GM12864 (cell line): ENCODE data around the gene NEXN.

Source experiments
- DNase-seq: peaks from one replicate; pipeline ENCODE4 v3.0.0-alpha.2; 2011; ENCODE audit warnings: low read depth
- H3K4me3 ChIP-seq: 2 replicates; pipeline ENCODE4 v1.5.1; 2011; ENCODE audit warnings: mild to moderate bottlenecking, low read depth, low read length, control low read depth
- CTCF ChIP-seq: IDR thresholded peaks from 2 replicates; pipeline ENCODE4 v1.5.1; 2011; ENCODE audit warnings: low read depth, mild to moderate bottlenecking, moderate library complexity, low read length, control low read depth, inconsistent platforms; ENCODE audit errors: missing control alignments

The NEXN gene

DNA sequence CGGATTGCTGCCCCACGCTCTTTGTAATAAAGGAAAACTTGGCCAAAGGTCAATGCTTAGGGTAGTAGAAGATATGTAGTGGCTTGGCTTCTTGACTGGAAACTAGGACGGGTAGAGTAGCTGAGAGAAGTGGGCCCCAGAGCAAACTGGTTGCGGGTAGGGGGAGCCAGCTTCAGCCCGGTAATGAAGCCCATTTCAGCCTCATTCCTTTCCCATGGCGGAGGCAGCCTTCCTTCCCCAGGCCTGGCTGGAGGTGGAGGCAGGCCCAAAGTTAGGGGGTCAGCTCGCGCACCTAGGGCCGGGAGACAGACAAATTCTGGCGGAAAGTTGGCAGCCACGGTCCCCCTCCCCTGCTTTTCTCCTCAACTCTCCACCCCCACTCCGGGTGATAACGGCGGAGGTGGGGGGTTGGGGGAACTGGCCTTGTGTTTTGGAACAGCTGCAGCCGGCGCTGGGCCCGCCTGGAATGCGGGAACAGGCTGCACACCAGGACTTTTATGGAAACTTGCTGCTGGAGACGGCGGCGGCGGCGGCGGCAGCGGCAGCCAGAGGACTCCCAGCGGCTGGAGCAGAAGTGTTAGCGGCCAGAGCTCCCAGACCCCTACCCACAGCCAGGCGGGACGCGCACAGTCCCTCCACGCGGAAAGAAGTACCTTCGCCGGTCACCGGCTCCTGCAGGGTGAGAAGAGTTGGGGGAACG, at the start of gene NEXN:
NEXN (plus strand) TSS at position 544 of the 700 bp plus-strand sequence. CDS start 27,483 bp downstream, outside the sequence.
- H3K4me3 ChIP-seq = peak within 1 kb of the TSS; percentile 56
- no peak for TF ChIP-seq CTCF
- no peak for DNase-seq

DNA sequence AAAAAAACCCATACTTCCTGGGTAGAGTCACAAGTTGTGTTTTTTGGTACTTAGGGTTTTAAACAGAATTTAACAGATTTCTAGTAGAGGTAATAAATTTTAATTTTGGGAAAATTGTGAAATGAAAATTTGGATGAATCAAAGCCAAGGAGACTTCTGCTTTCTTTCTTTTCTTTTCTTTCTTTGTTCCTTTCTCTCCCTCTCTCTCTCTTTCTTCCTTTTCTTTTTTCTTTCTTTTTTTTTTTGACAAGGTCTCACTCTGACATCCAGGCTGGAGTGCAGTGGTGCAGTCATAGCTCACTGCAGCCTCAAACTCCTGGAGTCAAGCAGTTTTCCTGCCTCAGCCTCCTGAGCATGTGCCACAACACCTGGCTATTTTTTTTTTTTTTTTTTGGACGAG, 46.9 kb upstream of the NEXN start:
- DNase-seq = no peak
- H3K4me3 ChIP-seq = no peak overlapping the region
- TF ChIP-seq CTCF = no peak

GRCh38 chr1:77845951-77846350, 42.5 kb upstream of the NEXN start:
- no peak for DNase-seq
- H3K4me3 ChIP-seq = no peak overlapping the region
- TF ChIP-seq CTCF = no peak

- H3K4me3 ChIP-seq = no peak overlapping the region
- no peak for TF ChIP-seq CTCF
- DNase-seq = no peak
Observed at GRCh38 chr1:77846966-77847365, 41.5 kb upstream of the NEXN start.

DNA sequence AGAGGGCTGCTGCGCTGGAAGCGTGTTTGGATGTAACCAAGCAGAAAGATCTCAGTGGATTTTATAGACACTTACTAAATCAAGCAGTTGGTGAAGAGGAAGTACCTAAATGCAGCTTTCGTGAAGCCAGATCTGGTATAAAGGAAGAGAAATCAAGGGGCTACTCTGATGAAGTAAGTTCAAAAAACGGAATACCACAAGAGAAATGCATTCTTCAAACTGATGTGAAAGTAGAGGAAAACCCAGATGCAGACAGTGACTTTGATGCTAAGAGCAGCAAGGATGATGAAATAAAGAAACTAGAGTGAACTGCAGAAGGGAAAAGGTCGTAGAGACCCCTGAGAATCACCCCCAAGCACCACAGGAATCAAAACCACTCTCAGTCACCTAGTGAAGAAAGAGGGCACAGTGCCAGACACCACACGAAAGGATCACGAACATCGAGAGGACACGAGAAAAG, 40.8 kb upstream of the NEXN start:
- no peak overlapping the region for H3K4me3 ChIP-seq
- no peak for TF ChIP-seq CTCF
- DNase-seq = no peak

- DNase-seq = no peak
- no peak overlapping the region for H3K4me3 ChIP-seq
- TF ChIP-seq CTCF = no peak
Observed at GRCh38 chr1:77850082-77850481, 38.3 kb upstream of the NEXN start.

DNA sequence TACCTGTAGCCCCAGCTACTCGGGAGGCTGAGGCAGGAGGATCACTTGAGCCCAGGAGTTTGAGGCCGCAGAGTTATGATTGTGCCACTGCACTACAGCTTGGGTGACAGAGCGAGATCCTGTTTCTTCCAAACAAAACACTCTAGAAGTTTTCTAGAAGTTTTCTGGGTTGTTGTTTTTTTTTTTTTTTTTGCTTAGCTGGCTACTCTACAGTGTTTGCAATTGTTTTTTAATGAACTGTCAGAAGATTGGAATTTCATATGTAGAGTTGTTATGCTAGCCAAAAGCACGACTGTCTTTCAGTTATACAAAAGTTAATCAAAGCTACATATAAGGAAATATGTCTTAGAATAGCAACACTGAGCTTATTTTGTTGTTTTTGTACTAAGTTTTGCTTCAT, 30.9 kb upstream of the NEXN start:
- no peak overlapping the region for H3K4me3 ChIP-seq
- TF ChIP-seq CTCF = no peak
- DNase-seq = no peak
